Spleen (tissue), 7 donors: Measurements from ENCODE around the gene CLIC5.

Experiments used
- POLR2AphosphoS5 ChIP-seq, 3 donors: sonication (generic); formaldehyde crosslinking; IDR thresholded peaks; one replicate each; pipeline ENCODE4 v1.5.1; 2017; ENCODE audit warnings: antibody characterized with exemption in 3 of 3
- TF ChIP-seq, protein P1 (sequence below), 11 experiments: fragments of 200-600 bp in 7 of 11; fragments of 450-650 bp in 4 of 11; sonication (generic) in 4 of 11; IDR thresholded peaks in 8 of 11; conservative IDR thresholded peaks in 3 of 11; 1 replicate in 7 of 11; 2 replicates in 4 of 11; pipeline versions ENCODE4 v1.4.0 to v1.8.0; 2016 to 2021; ENCODE audit warnings: antibody characterized with exemption in 11 of 11, inconsistent platforms in 4 of 11, mild to moderate bottlenecking in 1 of 11
- donor health status: DM: no; HTN: no; CAD: no; lungs with moderate emphysema.
- donor health status: DM: no; HTN: no; CAD: no.
- donor health status: DM: no; HTN: no; CAD: no.

GRCh38 chr6:45983062-45983461, 32.6 kb downstream of the CLIC5 start:
- TF ChIP-seq, protein P1, sequence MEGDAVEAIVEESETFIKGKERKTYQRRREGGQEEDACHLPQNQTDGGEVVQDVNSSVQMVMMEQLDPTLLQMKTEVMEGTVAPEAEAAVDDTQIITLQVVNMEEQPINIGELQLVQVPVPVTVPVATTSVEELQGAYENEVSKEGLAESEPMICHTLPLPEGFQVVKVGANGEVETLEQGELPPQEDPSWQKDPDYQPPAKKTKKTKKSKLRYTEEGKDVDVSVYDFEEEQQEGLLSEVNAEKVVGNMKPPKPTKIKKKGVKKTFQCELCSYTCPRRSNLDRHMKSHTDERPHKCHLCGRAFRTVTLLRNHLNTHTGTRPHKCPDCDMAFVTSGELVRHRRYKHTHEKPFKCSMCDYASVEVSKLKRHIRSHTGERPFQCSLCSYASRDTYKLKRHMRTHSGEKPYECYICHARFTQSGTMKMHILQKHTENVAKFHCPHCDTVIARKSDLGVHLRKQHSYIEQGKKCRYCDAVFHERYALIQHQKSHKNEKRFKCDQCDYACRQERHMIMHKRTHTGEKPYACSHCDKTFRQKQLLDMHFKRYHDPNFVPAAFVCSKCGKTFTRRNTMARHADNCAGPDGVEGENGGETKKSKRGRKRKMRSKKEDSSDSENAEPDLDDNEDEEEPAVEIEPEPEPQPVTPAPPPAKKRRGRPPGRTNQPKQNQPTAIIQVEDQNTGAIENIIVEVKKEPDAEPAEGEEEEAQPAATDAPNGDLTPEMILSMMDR (IDR thresholded peaks at IDR 0.05 in 8 of 11, conservative IDR thresholded peaks at IDR 0.05 in 3 of 11): no peak
- no peak for TF ChIP-seq POLR2AphosphoS5 (IDR thresholded peaks at IDR 0.05)
